ENCODE measurements around the gene TAS2R9. TPM values are rescaled to one million over a fixed set of nuclear protein-coding genes. Genes with fewer than 3 reads are reported as not detected.

The TAS2R9 gene, protein sequence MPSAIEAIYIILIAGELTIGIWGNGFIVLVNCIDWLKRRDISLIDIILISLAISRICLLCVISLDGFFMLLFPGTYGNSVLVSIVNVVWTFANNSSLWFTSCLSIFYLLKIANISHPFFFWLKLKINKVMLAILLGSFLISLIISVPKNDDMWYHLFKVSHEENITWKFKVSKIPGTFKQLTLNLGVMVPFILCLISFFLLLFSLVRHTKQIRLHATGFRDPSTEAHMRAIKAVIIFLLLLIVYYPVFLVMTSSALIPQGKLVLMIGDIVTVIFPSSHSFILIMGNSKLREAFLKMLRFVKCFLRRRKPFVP
- not detected for total RNA-seq

DNA sequence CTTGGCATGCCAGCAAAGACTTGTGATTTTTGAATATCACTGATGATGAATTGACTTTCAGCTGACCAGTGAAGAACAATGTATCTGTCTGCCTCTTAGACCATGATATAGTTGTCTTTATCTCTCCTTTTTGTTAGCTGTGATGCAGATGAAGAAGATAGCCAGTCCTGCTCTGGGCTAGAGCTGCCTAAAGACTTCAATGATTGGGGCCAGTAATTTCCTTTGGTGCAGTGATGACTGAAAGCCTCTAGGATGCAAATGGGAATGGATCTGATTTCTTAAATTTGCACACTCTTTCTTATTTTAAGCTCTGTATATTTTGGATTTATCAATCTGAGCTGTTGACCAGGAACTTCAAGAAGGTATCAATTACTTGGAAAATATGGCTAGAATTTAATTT lies at the start of gene TAS2R9:
Gene TAS2R9 (minus strand): TSS at position 101 of the 400 bp plus-strand sequence. CDS start 93 bp downstream, at position 8.
- no peaks in the 10 kb centered on the region for H3K9me3 ChIP-seq
- intact Hi-C loops (cut with DNase I), result no loop called here
- no peaks in the 10 kb centered on the region for H3K4me1 ChIP-seq
- no peaks in the 10 kb centered on the region for H3K27me3 ChIP-seq
- no peak within 1 kb of the TSS for H3K27ac ChIP-seq (replicated peaks in 1 of 4)
- no peaks in the 10 kb centered on the region for H3K36me3 ChIP-seq
- H3K4me3 ChIP-seq, result no peak within 1 kb of the TSS
- DNase-seq (ENCODE audit: extremely low spot score), result no peak
- TF ChIP-seq POLR2A (IDR thresholded peaks at IDR 0.05; ENCODE audit: low read depth) (no peak), POLR2AphosphoS5 (IDR thresholded peaks at IDR 0.05) (no peak), EP300 (IDR thresholded peaks at IDR 0.05) (no peak)
- TF ChIP-seq, protein P1, sequence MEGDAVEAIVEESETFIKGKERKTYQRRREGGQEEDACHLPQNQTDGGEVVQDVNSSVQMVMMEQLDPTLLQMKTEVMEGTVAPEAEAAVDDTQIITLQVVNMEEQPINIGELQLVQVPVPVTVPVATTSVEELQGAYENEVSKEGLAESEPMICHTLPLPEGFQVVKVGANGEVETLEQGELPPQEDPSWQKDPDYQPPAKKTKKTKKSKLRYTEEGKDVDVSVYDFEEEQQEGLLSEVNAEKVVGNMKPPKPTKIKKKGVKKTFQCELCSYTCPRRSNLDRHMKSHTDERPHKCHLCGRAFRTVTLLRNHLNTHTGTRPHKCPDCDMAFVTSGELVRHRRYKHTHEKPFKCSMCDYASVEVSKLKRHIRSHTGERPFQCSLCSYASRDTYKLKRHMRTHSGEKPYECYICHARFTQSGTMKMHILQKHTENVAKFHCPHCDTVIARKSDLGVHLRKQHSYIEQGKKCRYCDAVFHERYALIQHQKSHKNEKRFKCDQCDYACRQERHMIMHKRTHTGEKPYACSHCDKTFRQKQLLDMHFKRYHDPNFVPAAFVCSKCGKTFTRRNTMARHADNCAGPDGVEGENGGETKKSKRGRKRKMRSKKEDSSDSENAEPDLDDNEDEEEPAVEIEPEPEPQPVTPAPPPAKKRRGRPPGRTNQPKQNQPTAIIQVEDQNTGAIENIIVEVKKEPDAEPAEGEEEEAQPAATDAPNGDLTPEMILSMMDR (IDR thresholded peaks at IDR 0.05), result no peak

DNA sequence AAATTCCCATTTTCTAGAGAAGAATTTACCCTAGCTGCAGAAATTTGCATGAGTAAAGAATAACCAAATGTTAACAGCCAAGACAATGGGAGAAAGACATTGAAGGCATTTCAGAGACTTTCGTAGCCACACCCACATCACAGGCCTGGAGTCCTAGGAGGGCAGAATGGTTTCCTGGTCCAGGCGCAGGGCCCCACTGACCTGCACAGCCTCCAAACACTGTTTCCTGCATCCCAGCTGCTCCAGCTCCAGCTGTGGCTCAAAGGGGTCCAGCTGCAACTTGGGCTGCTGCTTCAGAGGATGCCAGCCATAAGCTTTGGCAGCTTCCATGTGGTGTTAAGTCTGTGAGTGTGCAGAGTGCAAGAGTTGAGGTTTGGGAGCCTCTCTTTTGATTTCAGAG lies 45.8 kb upstream of the TAS2R9 start:
- H3K27ac ChIP-seq (replicated peaks in 1 of 4), result no peak overlapping the region
- no peaks in the 10 kb centered on the region for H3K4me1 ChIP-seq
- 100% methylated on average over 1 of the region's 2 CpGs for WGBS
- TF ChIP-seq, protein P1 (IDR thresholded peaks at IDR 0.05), result no peak
- TF ChIP-seq EP300 (IDR thresholded peaks at IDR 0.05), result no peak
- no peak for TF ChIP-seq POLR2A (IDR thresholded peaks at IDR 0.05; ENCODE audit: low read depth)
- TF ChIP-seq POLR2AphosphoS5 (IDR thresholded peaks at IDR 0.05), result no peak
- no peak for DNase-seq (ENCODE audit: extremely low spot score)
- no peaks in the 10 kb centered on the region for H3K27me3 ChIP-seq
- no peak overlapping the region for H3K4me3 ChIP-seq
- H3K9me3 ChIP-seq, result peaks cover 0 to 14% (median 1%) of the 10 kb centered on the region in 4 donors
- intact Hi-C loops (cut with DNase I), result no loop called here
- H3K36me3 ChIP-seq, result peaks cover 0 to 24% (median 14%) of the 10 kb centered on the region in 4 donors

DNA sequence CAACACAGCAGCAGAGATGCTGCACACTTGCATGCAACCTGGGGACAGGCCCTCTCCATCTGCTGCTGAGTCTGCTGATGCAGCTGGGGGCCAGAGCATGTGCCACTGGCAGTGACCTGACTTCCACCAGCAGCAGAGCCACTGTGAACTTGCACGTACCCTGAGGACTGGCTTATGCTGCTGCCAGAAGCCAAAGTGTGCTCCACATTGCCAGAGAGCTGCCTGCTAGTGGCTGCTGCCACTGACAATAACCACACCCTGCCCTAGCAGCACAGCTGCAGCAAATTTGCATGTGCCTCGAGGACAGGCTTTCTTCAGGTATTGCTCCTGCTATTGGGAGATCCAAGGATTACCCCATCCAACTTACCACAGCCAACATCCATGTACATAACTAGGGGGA lies 43.8 kb upstream of the TAS2R9 start:
- Histone ChIP-seq H3K9me3 (peaks cover 0 to 4% (median 1%) of the 10 kb centered on the region in 4 donors), H3K4me3 (no peak overlapping the region), H3K27ac (replicated peaks in 1 of 4) (no peak overlapping the region), H3K4me1 (no peaks in the 10 kb centered on the region), H3K27me3 (no peaks in the 10 kb centered on the region), H3K36me3 (peaks cover 0 to 23% (median 12%) of the 10 kb centered on the region in 4 donors)
- TF ChIP-seq POLR2AphosphoS5 (IDR thresholded peaks at IDR 0.05) (no peak), POLR2A (IDR thresholded peaks at IDR 0.05; ENCODE audit: low read depth) (no peak), EP300 (IDR thresholded peaks at IDR 0.05) (no peak)
- TF ChIP-seq, protein P1 (IDR thresholded peaks at IDR 0.05), result no peak
- intact Hi-C loops (cut with DNase I), result no loop called here
- DNase-seq (ENCODE audit: extremely low spot score), result no peak
- WGBS, result 83% methylated on average over 2 of the region's 2 CpGs

DNA sequence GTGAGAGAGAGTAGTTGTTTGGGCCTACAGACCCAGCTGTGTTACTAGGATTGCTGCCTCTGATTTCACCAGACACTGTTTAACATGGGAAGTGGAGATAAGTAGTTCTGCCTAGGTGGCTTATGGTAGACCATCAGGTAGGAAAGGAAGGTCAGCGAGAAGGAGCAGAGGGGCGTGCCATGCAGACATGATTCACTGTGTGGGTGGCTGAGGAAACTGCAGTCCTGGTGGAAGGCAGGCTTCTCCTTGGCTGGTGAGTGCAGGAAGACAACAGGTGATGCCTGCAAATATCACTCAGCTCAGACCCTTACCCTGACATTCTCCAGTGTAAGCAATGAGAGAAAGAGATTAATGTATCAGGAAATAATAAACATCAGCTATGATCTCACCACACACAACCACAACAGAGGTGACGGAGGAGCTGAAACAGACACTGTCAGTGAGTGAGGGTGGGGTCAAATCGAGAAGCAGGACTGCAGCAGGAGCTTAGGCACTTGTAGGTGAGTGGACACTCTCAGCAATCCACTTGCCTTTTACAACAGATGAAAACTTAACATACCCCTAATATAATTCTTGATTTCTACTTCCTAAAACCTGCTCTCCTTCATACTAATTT lies 41.4 kb upstream of the TAS2R9 start:
- intact Hi-C loops (cut with DNase I), result no loop called here
- DNase-seq (ENCODE audit: extremely low spot score), result no peak
- H3K36me3 ChIP-seq, result peaks cover 0 to 29% (median 14%) of the 10 kb centered on the region in 4 donors
- no peaks in the 10 kb centered on the region for H3K27me3 ChIP-seq
- H3K4me3 ChIP-seq, result no peak overlapping the region
- no peaks in the 10 kb centered on the region for H3K4me1 ChIP-seq
- peaks cover 0 to 4% (median 1%) of the 10 kb centered on the region in 4 donors for H3K9me3 ChIP-seq
- H3K27ac ChIP-seq (replicated peaks in 1 of 4), result no peak overlapping the region
- 77% methylated on average over 4 of the region's 4 CpGs for whole genome bisulfite sequencing
- TF ChIP-seq, protein P1 (IDR thresholded peaks at IDR 0.05), result no peak
- TF ChIP-seq EP300 (IDR thresholded peaks at IDR 0.05) (no peak), POLR2AphosphoS5 (IDR thresholded peaks at IDR 0.05) (no peak), POLR2A (IDR thresholded peaks at IDR 0.05; ENCODE audit: low read depth) (no peak)
